ENCODE measurements around the gene CHRND. TPM values are rescaled to one million over a fixed set of nuclear protein-coding genes. Genes with fewer than 3 reads are reported as not detected.

The CHRND gene
- total RNA-seq, 2 donors from 2014 or later, result not detected

DNA sequence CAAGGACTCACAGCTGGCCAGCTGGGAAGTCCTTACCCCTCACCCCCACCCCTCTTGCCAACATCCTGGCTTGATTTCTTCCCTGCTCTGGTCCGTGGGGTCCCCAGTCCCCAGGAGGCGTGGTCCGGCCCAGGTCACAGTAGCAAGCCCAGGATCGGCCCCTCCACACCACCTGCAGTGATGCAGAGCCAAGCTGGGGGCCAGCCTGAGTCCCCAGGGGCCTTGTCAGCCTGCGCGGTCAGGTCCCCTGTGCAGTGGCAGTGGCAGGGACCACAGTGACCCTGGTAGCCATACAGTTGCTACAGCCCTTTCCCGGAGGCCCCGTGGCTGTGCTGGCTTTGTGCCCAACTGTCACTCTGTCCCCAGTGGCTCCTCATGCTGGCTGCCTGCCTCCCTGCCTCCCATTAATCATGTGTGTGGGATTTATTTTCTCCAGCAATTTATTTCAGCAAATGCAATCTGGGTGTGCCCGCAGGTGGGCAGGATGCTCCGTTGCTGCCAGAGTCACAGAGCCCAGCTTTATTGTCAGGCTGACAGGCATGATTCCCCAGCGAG lies 14.5 kb upstream of the CHRND start:
- intact Hi-C loops (cut with DNase I), result no loop called here
- Histone ChIP-seq H3K27ac (no peak overlapping the region), H3K4me1 (no peaks in the 10 kb centered on the region), H3K9ac (ENCODE audit: low read depth in 2 of 2, low read length in 2 of 2) (no peak overlapping the region), H3K9me3 (no peaks in the 10 kb centered on the region), H3K36me3 (no peaks in the 10 kb centered on the region), H3K27me3 (no peaks in the 10 kb centered on the region), H3K4me3 (no peak overlapping the region)
- no peak for TF ChIP-seq CTCF (IDR thresholded peaks at IDR 0.05)
- DNase-seq, result no peak

GRCh38 chr2:232512602-232513001 lies 13.4 kb upstream of the CHRND start:
- H3K27me3 ChIP-seq, result no peaks in the 10 kb centered on the region
- H3K4me1 ChIP-seq, result no peaks in the 10 kb centered on the region
- no peak overlapping the region for H3K27ac ChIP-seq
- intact Hi-C loops (cut with DNase I), result no loop called here
- no peak overlapping the region for H3K9ac ChIP-seq (ENCODE audit: low read depth in 2 of 2, low read length in 2 of 2)
- no peak overlapping the region for H3K4me3 ChIP-seq
- no peak for DNase-seq
- no peaks in the 10 kb centered on the region for H3K9me3 ChIP-seq
- no peak for TF ChIP-seq CTCF (IDR thresholded peaks at IDR 0.05)
- H3K36me3 ChIP-seq, result no peaks in the 10 kb centered on the region

DNA sequence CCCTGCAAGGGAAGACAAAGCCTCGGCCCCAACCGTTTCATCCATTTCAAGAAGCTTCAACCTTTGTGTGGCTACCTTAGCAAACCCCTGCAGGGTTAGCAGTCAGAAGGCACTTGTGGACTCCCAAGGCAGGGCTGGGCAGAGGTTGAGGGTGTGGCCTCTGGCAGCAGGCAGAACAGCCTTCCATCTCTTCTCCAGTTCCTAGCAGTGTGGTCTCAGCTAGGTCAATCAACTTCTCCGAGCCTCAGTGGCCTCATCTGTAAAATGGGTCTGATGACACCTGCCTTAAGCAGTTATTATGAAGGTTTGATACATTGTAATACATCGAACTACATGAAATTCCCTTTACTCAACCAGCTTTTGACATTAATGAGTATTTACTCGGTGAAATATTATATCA lies 12.6 kb upstream of the CHRND start:
- DNase-seq, result no peak

GRCh38 chr2:232515639-232516038 lies 10.3 kb upstream of the CHRND start:
- H3K9ac ChIP-seq (ENCODE audit: low read depth in 2 of 2, low read length in 2 of 2), result no peak overlapping the region
- H3K27me3 ChIP-seq, result no peaks in the 10 kb centered on the region
- H3K4me3 ChIP-seq, result no peak overlapping the region
- H3K4me1 ChIP-seq, result no peaks in the 10 kb centered on the region
- no peaks in the 10 kb centered on the region for H3K36me3 ChIP-seq
- no peak for DNase-seq
- TF ChIP-seq CTCF (IDR thresholded peaks at IDR 0.05), result no peak
- no peaks in the 10 kb centered on the region for H3K9me3 ChIP-seq
- intact Hi-C loops (cut with DNase I), result no loop called here
- no peak overlapping the region for H3K27ac ChIP-seq

More for the DNA sequence above, 12.6 kb upstream of the CHRND start:
- H3K4me3 ChIP-seq, result no peak overlapping the region
- no peaks in the 10 kb centered on the region for H3K27me3 ChIP-seq
- no peaks in the 10 kb centered on the region for H3K36me3 ChIP-seq
- H3K9me3 ChIP-seq, result no peaks in the 10 kb centered on the region
- H3K9ac ChIP-seq (ENCODE audit: low read depth in 2 of 2, low read length in 2 of 2), result no peak overlapping the region
- intact Hi-C loops (cut with DNase I), result no loop called here
- no peak for TF ChIP-seq CTCF (IDR thresholded peaks at IDR 0.05)
- H3K27ac ChIP-seq, result no peak overlapping the region
- no peaks in the 10 kb centered on the region for H3K4me1 ChIP-seq

DNA sequence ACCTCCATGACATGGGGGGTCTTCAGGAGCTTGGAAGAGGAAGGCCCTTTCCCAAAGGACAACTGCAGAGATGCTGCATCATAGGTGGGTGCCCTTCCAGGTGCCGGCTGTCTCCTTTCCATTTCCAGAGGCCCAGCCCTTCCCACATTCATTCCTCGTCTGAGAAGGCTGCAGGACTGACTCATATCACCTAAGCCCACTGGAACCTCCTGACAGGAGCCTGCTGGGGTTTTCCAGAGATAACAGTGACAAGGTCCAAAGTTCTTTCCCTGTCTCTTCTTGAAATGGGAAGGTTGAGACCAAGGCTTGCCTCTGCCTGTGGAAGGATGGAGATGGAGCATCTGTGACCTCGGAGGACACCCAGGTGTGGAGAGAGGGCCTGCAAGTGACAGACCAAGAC lies 9.4 kb upstream of the CHRND start:
- peaks cover 3% of the 10 kb centered on the region for H3K27me3 ChIP-seq
- H3K9me3 ChIP-seq, result no peaks in the 10 kb centered on the region
- no peaks in the 10 kb centered on the region for H3K36me3 ChIP-seq
- DNase-seq, result no peak
- intact Hi-C loops (cut with DNase I), result no loop called here
- no peak for TF ChIP-seq CTCF (IDR thresholded peaks at IDR 0.05)
- no peak overlapping the region for H3K27ac ChIP-seq
- no peak overlapping the region for H3K4me3 ChIP-seq
- H3K9ac ChIP-seq (ENCODE audit: low read depth in 2 of 2, low read length in 2 of 2), result no peak overlapping the region
- H3K4me1 ChIP-seq, result no peaks in the 10 kb centered on the region

Measured in colonic mucosa (tissue), 4 donors.